Hematopoietic multipotent progenitor cell treated with erythropoietin and hydrocortisone succinate and interleukin-3 and kit ligand, for 15 days (in vitro differentiated cells): Measurements from ENCODE around the gene RBM19.

ENCODE experiments used
- DNase-seq: peaks from one replicate; pipeline ENCODE4 v3.0.0-alpha.2; 2015; ENCODE audit warnings: low spot score

Gene RBM19

GRCh38 chr12:113803759-113804140 lies 162.4 kb downstream of the RBM19 start:
- no peak for DNase-seq

GRCh38 chr12:113802966-113803758 lies 163.0 kb downstream of the RBM19 start:
- DNase-seq, result no peak

- no peak for DNase-seq
Measured at GRCh38 chr12:113802000-113802749, 163.9 kb downstream of the RBM19 start.

- no peak for DNase-seq
Measured at GRCh38 chr12:113800201-113800600, 165.9 kb downstream of the RBM19 start.

- DNase-seq, result no peak
Measured at GRCh38 chr12:113798552-113798951, 167.6 kb downstream of the RBM19 start.

- DNase-seq, result no peak
Measured at GRCh38 chr12:113797535-113797868, 168.6 kb downstream of the RBM19 start.

- no peak for DNase-seq
Measured at GRCh38 chr12:113796852-113797534, 169.1 kb downstream of the RBM19 start.

GRCh38 chr12:113796066-113796827 lies 169.9 kb downstream of the RBM19 start:
- DNase-seq, result no peak

- no peak for DNase-seq
Measured at GRCh38 chr12:113795445-113795844, 170.7 kb downstream of the RBM19 start.

- no peak for DNase-seq
Measured at GRCh38 chr12:113794774-113795173, 171.4 kb downstream of the RBM19 start.

GRCh38 chr12:113793250-113793649 lies 172.9 kb downstream of the RBM19 start:
- DNase-seq, result no peak

- DNase-seq, result no peak
Measured at GRCh38 chr12:113792450-113792849, 173.7 kb downstream of the RBM19 start.

- no peak for DNase-seq
Measured at GRCh38 chr12:113788020-113788856, 177.9 kb downstream of the RBM19 start.

- DNase-seq, result no peak
Measured at GRCh38 chr12:113786107-113786506, 180.0 kb downstream of the RBM19 start.

GRCh38 chr12:113783811-113784210 lies 182.3 kb downstream of the RBM19 start:
- DNase-seq, result no peak

- no peak for DNase-seq
Measured at GRCh38 chr12:113782873-113783272, 183.3 kb downstream of the RBM19 start.

GRCh38 chr12:113781415-113782198 lies 184.5 kb downstream of the RBM19 start:
- DNase-seq, result no peak

- DNase-seq, result no peak
Measured at GRCh38 chr12:113779774-113780173, 186.4 kb downstream of the RBM19 start.

- DNase-seq, result no peak
Measured at GRCh38 chr12:113778432-113779132, 187.5 kb downstream of the RBM19 start.

GRCh38 chr12:113777751-113778150 lies 188.4 kb downstream of the RBM19 start:
- DNase-seq, result no peak
